ENCODE data around the gene ILF3.

DNA sequence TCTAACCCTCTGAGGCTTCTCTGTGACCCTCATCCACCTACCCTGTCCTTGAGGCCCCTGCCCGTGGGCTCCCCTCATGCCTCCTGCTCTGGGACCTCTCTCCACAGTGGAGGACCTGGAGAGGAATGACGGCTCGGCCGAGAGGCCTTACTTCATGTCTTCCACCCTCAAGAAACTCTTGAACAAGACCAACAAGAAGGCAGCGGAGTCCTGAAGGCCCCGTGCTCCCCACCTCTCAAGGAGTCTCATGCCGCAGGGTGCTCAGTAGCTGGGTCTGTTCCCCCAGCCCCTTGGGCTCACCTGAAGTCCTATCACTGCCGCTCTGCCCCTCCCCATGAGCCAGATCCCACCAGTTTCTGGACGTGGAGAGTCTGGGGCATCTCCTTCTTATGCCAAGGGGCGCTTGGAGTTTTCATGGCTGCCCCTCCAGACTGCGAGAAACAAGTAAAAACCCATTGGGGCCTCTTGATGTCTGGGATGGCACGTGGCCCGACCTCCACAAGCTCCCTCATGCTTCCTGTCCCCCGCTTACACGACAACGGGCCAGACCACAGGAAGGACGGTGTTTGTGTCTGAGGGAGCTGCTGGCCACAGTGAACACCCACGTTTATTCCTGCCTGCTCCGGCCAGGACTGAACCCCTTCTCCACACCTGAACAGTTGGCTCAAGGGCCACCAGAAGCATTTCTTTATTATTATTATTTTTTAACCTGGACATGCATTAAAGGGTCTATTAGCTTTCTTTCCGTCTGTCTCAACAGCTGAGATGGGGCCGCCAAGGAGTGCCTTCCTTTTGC lies 10.8 kb upstream of the ILF3 start:
- TF ChIP-seq POLR2A (IDR thresholded peaks at IDR 0.05) = no peak
- TF ChIP-seq, protein P1, sequence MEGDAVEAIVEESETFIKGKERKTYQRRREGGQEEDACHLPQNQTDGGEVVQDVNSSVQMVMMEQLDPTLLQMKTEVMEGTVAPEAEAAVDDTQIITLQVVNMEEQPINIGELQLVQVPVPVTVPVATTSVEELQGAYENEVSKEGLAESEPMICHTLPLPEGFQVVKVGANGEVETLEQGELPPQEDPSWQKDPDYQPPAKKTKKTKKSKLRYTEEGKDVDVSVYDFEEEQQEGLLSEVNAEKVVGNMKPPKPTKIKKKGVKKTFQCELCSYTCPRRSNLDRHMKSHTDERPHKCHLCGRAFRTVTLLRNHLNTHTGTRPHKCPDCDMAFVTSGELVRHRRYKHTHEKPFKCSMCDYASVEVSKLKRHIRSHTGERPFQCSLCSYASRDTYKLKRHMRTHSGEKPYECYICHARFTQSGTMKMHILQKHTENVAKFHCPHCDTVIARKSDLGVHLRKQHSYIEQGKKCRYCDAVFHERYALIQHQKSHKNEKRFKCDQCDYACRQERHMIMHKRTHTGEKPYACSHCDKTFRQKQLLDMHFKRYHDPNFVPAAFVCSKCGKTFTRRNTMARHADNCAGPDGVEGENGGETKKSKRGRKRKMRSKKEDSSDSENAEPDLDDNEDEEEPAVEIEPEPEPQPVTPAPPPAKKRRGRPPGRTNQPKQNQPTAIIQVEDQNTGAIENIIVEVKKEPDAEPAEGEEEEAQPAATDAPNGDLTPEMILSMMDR (IDR thresholded peaks at IDR 0.05) = no peak

Data from lower leg skin (tissue), 3 donors.